HG03565 (cell line): ENCODE results near the gene PXDN.
"Not testable (repeated sequence)": the region's sequence is repeated elsewhere in the genome, so short reads cannot be mapped to it uniquely, and the experiment has no call there.

Experiments used
- ATAC-seq: cut with Tn5 transposase; IDR thresholded peaks from one replicate; pipeline ENCODE4 v1.9.1; 2021; ENCODE audit warnings: mild to moderate bottlenecking, moderate library complexity; ENCODE audit not compliant: unreplicated experiment

The PXDN gene

DNA sequence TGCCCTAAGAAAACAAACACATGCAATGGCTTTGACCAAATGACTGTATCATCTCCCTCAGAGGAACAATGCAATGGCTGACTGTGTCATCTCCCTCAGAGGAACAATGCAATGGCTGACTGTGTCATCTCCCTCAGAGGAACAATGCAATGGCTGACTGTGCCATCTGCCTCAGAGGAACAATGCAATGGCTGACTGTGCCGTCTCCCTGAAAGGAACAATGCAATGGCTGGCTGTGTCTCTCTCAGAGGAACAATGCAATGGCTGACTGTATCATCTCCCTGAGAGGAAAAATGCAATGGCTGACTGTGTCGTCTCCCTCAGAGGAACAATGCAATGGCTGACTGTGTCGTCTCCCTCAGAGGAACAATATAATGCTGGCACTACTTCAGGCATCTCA lies 122.3 kb downstream of the PXDN start:
- not testable (repeated sequence) for ATAC-seq

DNA sequence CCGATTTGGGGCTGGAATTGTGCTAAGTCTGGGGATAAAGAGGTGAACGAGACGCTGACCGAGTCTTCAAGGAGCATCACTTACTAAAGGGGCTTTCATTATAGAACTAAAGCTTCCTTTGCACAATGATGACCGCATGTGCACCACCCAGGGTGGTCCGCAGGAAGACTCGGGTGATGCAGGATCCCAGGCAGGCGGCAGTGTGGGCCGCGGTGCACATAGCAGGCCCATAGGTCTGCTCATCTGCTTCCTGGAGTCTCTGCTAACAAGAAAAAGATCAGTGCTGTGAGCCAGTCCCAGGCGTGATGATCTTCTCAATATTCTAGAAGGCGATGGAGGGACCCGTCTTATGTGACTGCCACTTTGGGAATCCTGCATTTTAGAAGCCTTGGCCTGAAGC lies 122.8 kb downstream of the PXDN start:
- no peak for ATAC-seq

DNA sequence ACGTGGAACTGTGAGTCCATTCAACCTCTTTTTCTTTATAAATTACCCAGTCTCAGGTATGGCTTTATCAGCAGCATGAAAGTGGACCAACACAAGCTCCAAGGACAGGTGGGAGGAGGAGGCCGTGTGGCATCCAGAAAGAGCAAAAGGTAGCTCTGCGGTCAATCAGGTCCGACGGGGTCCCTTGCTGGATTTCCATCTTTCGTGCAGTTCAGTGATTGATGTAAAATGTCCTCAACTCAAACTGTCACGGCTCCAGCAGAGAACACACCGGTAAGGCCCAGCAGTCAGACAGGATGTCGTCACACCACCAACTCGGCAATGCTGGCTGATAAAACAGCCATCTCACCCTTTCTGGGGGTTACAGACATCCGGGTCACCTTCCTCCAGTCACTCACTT lies 123.3 kb downstream of the PXDN start:
- no peak for ATAC-seq

DNA sequence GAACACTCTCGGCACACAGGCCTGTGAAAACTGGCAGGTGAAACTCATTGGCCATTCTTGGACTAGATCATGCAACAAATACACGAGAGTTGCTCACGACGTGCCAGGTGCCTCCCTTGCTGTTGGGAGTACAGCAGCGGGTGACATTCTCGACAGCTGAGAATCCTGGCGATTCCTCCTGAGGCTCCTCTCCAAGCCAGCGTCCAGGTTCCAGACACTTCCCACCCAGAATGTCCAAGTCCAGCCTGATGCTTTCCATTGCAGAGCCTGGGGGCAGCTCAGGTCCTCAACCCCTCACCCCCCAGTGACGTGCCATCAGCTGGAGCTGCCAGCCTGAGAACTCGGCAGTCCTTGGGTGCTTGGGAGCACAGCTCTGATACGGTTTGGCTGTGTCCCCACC lies 124.2 kb downstream of the PXDN start:
- no peak for ATAC-seq

DNA sequence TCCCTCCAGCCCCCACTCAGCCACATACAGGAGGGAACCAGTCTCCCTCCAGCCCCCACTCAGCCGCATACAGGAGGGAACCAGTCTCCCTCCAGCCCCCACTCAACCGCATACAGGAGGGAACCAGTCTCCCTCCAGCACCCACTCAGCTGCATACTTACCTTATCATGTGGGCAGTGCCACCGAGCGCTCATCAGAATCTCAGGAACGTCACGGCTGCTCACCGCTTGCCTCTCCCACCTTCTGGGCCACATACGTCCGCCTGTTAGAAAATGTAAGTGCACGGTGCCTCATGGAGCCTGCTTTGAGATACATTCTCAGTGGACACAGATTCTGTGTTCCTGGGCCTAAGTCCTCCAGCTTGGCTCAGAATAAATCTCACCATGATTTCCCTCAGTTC lies 124.8 kb downstream of the PXDN start:
- no peak for ATAC-seq

DNA sequence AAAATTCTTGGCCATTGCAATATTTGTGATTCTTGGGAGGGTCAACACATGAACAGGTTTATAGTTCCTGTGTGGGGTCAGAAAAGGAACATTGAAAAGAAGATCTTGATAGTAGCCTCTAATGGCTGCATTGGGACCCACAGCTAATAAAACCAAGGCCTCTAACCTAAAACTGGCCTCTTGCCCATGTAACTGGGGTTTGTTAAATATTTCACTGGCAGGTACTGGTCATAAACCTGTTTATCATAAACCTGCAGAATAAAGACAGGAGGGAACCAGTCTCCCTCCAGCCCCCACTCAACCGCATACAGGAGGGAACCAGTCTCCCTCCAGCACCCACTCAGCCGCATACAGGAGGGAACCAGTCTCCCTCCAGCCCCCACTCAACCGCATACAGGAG lies 125.3 kb downstream of the PXDN start:
- no peak for ATAC-seq

DNA sequence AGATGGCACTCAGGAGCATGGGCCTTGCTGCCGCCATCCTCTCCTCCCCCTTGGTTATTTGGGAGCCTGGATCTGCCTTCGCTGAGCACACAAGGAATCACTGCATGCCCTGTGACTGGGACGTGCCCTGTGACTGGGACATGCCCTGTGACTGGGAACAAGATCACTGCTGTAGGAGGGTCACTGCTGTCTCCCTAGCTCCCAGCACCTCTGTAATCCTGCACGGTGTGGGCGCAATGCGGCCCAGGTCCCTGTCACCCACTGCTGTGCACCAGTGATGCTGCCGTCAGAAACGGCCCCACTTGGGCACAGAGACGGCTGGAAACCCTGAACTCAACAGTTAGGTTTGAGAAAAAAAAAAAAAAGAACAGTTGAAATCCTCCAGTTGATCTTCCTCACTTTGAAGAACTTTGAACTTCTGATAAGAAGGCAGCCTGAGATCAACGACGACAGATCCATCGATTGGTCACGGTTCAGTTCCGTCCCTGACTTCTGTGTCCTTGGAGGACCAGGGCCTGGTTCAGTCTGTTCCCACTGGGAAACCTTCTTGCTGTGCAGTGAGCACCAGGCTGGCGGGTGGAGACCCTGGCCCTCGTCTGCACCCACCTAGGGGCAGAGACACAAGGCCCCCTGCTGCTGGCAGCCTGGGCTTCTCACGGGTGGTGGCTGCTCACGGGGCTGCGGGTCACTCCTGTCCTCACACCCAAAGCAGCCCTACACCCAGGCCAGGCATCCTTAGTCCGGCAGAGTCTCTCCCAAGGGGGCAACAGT lies 125.9 kb downstream of the PXDN start:
- no peak for ATAC-seq

DNA sequence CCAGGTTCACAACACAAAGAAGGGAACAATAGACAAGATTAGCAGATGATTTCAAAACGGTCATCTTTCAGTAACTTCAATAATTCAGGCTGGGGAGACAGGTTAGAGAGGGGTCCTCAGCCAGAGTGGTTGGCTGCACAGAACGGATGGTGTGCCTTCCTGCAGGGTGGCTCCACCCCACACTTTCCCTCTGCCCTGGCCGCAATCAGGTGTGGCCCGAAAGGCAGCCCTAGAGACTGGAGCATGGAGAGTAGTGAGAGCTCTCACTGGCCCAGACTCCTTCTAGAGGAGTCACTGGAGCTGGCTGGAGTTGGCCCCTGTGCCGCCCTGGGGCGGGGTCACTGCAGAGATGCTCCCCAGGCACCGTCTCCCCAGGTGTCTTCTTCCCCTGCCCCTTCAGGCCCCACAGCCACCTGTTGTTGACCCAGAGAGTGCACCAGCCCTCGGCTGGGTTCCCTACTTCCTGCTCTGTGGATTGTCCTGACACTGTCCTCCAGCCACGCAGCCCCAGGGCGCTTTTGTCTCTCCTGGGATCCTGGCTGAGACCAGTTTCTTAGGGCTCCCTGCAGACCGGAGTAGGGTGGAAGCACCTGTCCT lies 126.8 kb downstream of the PXDN start:
- no peak for ATAC-seq

DNA sequence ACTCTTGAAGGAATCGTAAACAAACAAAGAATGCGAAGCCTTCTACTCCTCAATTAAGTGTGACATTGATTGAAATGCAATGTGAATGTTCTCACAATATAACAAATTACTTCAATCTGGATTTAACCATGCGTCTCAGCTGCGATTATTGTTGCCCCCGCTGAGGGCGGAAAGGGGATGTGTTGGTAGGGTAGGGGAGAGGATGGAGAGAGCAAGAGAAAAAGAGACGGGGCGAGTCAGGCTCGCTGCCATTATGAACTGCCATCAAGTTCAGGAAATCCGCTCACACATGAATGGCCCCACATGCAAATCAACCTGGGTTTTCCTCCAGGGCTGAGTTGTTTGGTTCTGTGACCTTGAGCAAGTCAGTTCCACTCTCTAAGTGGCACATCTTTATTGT lies 129.8 kb downstream of the PXDN start:
- no peak for ATAC-seq

DNA sequence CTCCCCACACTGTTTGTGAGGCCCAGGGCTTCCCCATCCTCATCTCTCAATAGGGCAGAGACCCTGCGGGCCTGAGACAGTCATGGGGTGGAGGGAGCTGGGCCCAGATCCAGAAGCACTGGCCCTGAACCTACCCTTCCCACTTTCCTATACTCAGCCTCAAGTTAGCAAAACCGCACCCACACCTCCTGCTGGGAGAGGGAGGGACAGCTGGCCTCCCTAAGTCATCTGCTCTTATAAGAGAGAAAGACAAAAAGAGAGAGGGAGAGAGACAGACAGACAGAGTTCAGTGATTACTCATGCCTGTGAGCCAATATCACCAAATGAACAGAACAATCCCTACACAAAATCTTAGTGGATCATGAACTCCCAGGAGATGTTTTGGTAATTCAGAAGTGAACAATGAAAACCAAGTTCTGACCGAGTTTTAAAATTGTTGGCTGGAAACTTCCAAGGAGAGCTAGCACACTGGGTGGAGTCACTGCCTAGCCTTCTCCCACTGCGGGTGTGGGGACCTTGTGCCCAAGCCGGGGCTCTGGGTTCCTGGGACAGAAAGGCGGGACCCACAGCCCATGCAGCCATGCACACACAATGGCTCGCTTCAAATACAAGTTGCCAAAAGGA lies 130.5 kb downstream of the PXDN start:
- ATAC-seq = no peak

DNA sequence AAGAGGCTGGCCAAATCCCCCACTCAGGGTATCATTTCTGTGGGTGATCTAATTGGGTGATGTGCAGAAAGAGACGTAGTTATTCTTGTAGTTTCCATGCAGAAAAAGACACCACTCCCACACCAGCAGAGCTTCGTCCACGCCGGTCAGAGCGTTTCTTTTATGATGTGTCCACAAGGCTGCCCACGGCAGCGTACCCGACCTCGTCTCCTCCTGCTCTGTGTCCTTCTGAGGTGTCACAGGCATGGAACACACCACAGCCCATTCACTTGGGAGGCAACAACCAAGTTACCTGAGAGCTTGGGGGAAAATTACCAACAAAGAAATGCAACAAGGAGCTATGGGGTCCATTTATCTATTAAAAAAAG lies 131.3 kb downstream of the PXDN start:
- no peak for ATAC-seq

DNA sequence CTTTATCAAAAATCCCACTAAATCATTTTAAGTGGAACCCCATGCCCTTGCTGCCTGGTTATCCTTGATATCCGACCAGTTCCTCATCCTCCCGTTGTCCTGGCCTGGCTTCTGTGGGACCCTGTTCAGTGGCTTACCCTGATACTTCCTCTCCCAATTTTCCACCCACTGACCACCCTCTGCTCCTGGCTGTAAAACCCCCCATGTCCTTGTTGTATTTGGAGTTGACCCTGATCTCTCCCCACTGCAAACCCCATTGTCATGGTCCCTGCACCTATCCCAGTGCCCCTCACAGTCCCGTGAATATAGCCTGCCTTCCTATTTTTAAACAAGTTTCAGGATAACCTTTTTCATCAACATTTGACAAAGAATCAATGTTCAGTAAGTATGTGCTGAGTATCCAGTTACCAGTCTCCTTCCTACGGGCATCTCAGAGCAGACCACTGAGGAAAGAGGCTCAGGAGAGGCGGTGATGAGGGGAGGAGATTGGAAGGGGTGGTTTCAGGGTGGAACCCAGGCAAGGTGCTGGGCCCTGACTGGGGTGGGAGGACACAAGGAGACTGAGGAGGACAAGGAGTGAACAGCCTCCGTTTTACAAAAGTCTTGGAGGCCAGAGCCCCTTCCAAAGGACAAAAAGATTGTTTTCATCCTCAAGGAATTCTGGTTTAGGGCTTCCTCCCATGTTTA lies 131.8 kb downstream of the PXDN start:
- no peak for ATAC-seq

DNA sequence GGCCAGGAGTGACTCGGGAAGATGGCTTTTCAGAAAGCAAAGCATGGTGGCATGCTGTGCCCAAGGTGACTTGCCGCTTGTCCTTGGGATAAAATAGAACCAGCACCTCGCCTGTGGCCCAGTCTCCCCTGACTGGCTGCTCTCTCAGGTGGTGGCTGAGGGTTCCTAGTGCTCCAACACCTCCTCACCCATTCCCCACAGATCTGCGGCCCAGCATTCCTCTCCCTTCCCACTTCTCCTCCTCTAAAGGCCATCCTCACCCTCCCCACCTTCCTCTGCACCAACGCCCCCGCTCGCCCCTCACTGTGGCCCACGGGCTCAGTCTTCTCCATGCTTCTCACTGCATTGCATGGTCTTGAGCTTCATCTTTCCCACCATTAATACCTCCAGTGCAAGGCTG lies 132.4 kb downstream of the PXDN start:
- no peak for ATAC-seq

DNA sequence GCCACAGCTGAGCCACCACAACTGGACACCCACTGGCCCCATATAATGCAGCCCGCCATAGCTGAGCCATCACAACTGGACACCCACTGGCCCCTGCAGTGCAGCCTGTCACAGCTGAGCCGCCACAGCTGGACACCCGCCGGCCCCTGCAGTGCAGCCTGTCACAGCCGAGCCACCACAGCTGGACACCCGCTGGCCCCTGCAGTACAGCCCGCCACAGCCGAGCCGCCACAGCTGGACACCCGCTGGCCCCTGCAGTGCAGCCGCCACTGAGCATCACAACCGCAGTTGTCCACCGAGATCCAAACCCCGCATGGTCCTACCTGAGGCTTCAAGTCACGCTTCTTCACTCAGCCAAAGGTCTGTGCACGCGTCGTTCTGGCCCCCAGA lies 134.2 kb downstream of the PXDN start:
- no peak for ATAC-seq

DNA sequence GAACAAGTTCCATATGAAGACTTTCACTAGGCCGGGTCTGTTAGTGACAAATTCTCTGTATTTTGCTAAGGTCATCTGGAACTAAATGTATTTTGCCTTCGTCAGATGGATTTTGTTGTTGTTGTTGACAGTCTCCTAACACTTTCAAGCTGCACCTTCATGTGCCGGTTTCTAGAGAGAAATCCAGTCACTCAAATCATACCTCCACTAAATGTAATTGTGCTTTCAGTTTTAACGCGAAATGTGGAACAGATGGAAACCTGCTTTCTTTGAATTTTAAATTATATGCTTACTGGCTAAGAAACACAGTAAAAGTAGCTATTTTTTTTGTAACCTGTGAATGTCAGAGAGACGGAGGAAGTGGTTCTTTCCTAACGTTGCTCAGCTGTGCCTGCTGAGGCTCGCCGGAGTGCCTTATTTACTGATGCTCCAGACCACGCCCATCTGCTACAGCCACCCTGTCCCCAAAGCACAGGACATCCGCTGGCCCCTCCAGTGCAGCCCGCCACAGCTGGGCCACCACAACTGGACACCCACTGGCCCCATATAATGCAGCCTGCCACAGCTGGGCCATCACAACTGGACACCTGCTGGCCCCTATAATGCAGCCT lies 134.7 kb downstream of the PXDN start:
- ATAC-seq = no peak

DNA sequence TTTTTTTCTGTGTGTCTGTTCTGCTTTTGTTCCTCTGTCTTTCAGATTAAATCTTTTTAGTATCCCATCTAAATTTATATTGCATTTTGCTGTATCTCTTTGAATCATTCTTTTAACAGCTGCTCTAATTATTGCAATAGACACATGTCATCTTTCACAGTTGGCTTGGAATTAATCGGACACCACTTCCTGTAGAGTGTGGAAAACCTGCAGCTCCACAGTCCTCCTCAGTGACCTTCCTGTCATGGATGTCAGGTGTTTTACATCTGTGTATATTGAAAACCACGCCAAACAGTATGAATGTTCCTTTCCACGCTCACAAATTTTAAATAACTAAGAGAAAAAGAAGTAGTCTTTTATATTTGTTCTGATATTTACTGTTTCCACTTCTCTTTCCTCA lies 135.3 kb downstream of the PXDN start:
- ATAC-seq = no peak

DNA sequence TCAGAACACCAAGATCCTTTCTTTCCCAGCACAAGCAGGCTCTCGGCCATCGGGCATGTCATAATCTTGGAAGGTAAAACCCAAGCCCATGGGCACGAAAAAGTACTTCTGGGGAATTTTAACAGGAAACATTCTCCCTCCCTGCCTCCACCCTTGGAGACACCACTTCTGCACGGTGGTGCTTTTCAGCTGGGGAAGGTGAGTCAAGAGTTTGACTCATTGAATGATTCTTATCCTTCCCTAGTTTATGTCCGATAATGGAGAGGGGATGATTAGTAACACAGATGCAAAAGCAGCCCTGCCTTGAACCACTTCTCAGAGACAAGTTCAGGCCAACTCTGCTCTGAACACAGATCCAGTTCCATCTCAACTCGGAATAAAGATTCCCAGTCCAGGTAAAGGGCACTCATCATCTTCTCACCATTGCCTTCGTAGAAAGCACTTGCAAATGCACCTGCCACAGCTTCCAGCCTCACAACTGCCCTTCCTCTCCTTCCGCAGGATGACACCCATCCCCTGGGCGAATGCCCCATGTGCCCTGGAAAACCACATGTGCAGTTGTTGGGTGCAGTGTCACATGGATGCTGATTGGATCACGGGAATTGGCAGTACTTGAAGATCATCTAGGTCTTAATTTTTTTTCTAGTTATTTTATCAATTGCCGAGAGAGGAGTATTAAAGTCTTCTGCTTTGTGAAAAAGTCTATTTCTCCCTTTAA lies 136.2 kb downstream of the PXDN start:
- ATAC-seq = no peak

DNA sequence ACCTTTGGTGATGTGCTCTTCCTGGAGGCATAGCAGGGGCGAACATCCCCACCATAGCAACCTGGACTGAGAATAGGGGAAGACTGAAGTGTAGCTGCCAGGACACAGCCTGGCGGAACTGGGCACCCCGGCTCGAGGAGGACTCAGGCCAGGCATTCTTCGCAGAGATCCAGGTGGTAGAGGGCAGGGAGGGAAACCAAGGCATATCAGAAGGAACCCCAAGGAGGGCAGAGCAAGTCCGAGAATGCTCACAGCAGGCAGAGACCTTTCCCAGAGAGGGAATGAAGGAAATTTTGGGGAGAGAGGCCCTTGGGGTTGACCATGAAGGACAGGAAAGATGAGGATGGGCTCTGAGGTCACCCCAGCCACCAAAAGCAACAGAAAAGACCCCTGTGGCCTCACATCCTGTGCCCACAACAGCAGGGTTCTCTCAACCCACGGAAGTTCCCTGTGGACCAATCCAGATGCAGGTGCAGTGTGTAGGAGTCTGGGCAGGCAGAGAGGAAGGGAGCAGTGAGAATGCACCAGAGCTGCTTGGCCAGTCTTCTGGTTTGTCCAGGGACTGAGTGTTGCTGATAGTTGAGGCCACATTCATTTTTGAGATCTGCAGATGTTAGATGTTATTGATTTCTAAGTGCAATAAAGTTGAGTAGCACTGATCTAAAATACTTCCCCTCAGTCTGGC lies 136.9 kb downstream of the PXDN start:
- no peak for ATAC-seq

DNA sequence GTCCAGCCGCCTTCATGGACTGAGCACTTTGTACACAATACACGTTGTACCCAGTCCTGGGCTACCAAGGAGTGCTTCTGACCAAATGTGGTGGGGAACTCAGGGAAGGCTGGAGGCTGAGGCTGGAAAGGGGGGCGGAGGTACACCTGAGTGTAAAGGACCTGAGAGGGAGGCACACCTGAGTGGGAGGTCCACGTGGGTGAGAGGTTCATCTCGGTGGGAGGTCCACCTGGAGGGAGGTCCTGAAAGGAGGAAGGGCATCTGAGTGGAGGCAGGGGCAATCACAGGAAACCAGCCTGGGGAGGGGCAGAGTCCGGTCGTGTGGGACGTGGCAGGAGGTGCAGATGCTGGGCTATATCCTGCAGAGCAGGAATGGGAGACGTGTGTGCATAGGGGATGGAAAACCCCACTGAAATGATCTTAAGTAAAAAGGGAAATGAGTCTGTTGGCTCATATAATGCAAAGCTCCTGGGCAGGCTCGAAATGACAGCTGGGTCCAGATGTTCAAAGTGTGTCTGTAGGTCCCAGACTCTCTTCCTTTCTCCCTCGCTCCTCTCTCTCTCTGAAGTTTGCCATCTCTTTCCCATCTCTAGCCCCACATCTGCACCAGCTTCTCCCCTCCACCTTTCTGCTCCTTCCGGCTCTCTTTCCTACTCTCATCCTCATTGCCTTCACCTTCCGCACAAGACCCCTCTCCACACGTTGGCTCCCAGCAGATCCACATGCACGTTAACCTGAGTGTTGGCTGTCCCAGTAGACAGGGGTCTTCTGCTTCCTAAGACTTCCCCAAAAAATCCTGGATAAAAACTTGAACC lies 137.7 kb downstream of the PXDN start:
- ATAC-seq = no peak

DNA sequence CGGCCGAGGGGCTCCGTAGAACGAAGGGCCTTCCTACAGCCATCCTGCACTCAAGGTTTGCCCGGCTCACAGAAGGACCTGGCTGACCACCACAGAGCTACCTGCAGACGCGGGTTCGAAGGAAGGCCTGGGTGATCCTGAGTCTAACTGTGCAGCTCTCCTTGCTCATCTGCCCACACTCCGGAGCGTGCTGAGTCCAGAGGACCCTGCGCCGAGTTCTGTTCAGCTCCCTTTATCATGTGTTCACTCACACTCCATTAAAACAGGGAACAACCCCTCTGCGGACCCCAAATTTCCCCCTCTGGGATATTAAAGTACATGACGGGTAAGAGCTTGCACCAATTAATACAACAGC lies 138.3 kb downstream of the PXDN start:
- no peak for ATAC-seq
